NCI-H146 treated with DMSO at 0.1 percent for 48 hours (cell line): ENCODE measurements around the gene ST7.

ENCODE experiments used
- DNase-seq: peaks from one replicate; lab custom pipeline; 2025; ENCODE audit not compliant: unreplicated experiment; lab: John Stamatoyannopoulos, UW

ST7 gene

GRCh38 chr7:117145333-117145732, 192.0 kb downstream of the ST7 start:
- no peak for DNase-seq

- DNase-seq = no peak
Observed at GRCh38 chr7:117146059-117146458, 192.8 kb downstream of the ST7 start.

- DNase-seq = no peak
Observed at GRCh38 chr7:117146511-117146910, 193.2 kb downstream of the ST7 start.

GRCh38 chr7:117148971-117149370, 195.7 kb downstream of the ST7 start:
- DNase-seq = no peak

GRCh38 chr7:117149692-117150091, 196.4 kb downstream of the ST7 start:
- no peak for DNase-seq

- DNase-seq = no peak
Observed at GRCh38 chr7:117152213-117153007, 199.1 kb downstream of the ST7 start.

GRCh38 chr7:117153016-117153545, 199.8 kb downstream of the ST7 start:
- DNase-seq = no peak

GRCh38 chr7:117154721-117155120, 201.4 kb downstream of the ST7 start:
- DNase-seq = peak; percentile 18

GRCh38 chr7:117155694-117156093, 202.4 kb downstream of the ST7 start:
- DNase-seq = no peak

- DNase-seq = no peak
Observed at GRCh38 chr7:117157241-117158209, 204.2 kb downstream of the ST7 start.

- DNase-seq = no peak
Observed at GRCh38 chr7:117158941-117159697, 205.8 kb downstream of the ST7 start.

GRCh38 chr7:117163101-117163500, 209.8 kb downstream of the ST7 start:
- DNase-seq = no peak

- DNase-seq = no peak
Observed at GRCh38 chr7:117164620-117165019, 211.3 kb downstream of the ST7 start.

GRCh38 chr7:117165656-117166055, 212.4 kb downstream of the ST7 start:
- no peak for DNase-seq

- no peak for DNase-seq
Observed at GRCh38 chr7:117169907-117170306, 216.6 kb downstream of the ST7 start.

GRCh38 chr7:117171106-117171505, 217.8 kb downstream of the ST7 start:
- DNase-seq = no peak

GRCh38 chr7:117172283-117172682, 219.0 kb downstream of the ST7 start:
- DNase-seq = no peak

GRCh38 chr7:117173035-117173770, 219.9 kb downstream of the ST7 start:
- DNase-seq = no peak

GRCh38 chr7:117176206-117176605, 222.9 kb downstream of the ST7 start:
- no peak for DNase-seq

GRCh38 chr7:117178600-117178999, 225.3 kb downstream of the ST7 start:
- no peak for DNase-seq
